ENCODE results near the gene ITGB6.

The ITGB6 gene, protein sequence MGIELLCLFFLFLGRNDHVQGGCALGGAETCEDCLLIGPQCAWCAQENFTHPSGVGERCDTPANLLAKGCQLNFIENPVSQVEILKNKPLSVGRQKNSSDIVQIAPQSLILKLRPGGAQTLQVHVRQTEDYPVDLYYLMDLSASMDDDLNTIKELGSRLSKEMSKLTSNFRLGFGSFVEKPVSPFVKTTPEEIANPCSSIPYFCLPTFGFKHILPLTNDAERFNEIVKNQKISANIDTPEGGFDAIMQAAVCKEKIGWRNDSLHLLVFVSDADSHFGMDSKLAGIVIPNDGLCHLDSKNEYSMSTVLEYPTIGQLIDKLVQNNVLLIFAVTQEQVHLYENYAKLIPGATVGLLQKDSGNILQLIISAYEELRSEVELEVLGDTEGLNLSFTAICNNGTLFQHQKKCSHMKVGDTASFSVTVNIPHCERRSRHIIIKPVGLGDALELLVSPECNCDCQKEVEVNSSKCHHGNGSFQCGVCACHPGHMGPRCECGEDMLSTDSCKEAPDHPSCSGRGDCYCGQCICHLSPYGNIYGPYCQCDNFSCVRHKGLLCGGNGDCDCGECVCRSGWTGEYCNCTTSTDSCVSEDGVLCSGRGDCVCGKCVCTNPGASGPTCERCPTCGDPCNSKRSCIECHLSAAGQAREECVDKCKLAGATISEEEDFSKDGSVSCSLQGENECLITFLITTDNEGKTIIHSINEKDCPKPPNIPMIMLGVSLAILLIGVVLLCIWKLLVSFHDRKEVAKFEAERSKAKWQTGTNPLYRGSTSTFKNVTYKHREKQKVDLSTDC

DNA sequence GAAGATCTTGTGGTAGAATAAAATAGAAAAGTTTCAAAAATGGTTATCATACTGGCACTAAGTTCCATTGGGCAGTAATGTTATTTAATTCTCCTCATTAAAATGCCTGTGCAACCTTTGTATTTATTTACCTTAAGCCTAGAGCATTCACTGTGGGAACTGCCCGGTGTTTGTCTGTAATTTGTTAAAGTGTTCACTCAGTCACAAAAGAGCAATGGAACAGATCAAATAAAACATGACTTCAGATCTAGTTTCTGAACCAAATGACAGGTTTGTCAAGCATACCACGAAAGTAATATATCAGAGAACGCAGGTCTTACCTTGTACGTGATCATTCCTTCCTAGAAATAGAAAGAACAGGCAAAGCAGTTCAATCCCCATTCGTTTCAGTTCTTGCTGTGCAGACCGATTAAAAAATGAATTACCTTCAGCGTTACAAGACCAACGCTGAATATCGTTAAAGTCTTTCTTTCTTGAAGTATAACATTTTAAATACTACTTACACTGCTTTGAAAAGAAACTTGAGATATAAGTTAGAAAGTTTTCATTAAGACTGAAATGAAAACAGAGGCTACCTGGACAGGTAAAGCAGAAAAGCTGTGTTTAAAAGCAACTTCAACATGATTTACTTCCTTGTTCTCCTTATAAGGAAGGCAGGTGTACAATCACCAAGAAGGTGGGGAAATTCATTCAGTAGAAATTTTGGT, at the start of gene ITGB6:
Gene ITGB6 (minus strand): TSS at position 590 of the 707 bp plus-strand sequence. CDS start 209 bp downstream, at position 381.
- Histone ChIP-seq H3K27me3 (replicated peaks) (no peaks in the 10 kb centered on the region), H3K36me3 (replicated peaks) (no peaks in the 10 kb centered on the region), H3K4me3 (ENCODE audit: low read depth, low read length) (no peak within 1 kb of the TSS), H3K27ac (no peak within 1 kb of the TSS)
- TF ChIP-seq, protein P1, sequence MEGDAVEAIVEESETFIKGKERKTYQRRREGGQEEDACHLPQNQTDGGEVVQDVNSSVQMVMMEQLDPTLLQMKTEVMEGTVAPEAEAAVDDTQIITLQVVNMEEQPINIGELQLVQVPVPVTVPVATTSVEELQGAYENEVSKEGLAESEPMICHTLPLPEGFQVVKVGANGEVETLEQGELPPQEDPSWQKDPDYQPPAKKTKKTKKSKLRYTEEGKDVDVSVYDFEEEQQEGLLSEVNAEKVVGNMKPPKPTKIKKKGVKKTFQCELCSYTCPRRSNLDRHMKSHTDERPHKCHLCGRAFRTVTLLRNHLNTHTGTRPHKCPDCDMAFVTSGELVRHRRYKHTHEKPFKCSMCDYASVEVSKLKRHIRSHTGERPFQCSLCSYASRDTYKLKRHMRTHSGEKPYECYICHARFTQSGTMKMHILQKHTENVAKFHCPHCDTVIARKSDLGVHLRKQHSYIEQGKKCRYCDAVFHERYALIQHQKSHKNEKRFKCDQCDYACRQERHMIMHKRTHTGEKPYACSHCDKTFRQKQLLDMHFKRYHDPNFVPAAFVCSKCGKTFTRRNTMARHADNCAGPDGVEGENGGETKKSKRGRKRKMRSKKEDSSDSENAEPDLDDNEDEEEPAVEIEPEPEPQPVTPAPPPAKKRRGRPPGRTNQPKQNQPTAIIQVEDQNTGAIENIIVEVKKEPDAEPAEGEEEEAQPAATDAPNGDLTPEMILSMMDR (IDR thresholded peaks at IDR 0.05; ENCODE audit: low read depth, low read length, missing control alignments), result no peak
- no peak for DNase-seq
- in situ Hi-C loops (cut with HindIII; ENCODE audit: low pct_ligation_motif_present, low sequenced_read_pairs), result no loop called here

DNA sequence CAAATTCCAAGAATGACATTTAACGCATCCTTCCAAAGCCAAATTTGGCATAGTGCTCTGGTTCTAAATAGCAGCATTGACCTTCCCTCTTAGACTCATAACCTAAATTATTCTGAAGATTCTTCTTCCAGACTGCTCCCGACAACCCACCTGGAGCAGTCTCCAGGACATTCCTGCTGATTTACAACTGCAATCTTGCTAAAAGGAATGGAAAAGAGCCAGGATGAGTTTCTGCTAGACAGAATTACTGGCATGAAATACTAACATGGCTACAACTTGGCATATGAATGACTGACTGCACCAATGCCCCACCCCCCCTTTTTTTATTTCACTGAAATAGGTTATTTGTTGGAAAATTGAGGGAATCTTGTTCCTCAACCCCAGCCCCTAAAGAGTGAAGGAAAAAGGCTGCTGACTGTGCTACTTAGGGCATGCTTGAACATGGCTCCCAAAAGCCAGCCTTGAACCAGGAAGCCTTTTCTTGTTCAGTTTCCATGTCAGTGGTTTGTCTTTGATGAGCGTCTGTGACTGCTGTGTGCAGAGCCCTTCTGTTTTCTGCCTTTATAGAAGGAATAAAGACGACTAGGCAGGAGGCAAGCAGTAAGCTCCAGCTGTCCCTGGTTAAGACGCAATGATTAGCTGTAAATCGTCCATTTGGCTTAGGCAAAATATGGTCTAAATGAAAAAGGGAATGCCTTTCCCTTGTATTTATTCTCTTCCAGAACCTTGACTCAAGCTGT, 47.4 kb upstream of the ITGB6 start:
- Histone ChIP-seq H3K27ac (no peak overlapping the region), H3K27me3 (replicated peaks) (no peaks in the 10 kb centered on the region), H3K4me3 (ENCODE audit: low read depth, low read length) (no peak overlapping the region), H3K36me3 (replicated peaks) (no peaks in the 10 kb centered on the region)
- in situ Hi-C loops (cut with HindIII; ENCODE audit: low pct_ligation_motif_present, low sequenced_read_pairs), result no loop called here
- no peak for DNase-seq
- TF ChIP-seq, protein P1 (IDR thresholded peaks at IDR 0.05; ENCODE audit: low read depth, low read length, missing control alignments), result no peak

DNA sequence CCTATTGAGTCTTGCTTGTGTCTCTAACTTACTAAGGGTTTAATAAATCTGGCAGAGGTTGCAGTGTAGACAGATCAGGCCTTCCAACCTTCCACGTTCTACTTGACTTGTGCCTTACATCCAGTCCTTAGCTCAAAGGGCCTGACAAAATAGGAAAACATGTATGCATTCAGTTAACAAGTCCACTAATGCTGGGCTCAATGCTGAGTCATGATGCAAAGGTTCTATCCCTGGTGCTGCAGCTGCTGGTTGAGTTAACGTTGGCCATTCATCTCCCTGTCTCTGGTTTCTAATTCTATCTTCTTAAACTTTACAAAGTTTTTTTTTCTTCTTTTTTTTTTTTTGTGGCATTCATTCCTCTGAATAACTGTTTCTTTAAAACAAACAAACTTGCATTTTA, 46.3 kb upstream of the ITGB6 start:
- TF ChIP-seq, protein P1 (IDR thresholded peaks at IDR 0.05; ENCODE audit: low read depth, low read length, missing control alignments), result no peak
- no peaks in the 10 kb centered on the region for H3K36me3 ChIP-seq (replicated peaks)
- H3K4me3 ChIP-seq (ENCODE audit: low read depth, low read length), result no peak overlapping the region
- H3K27me3 ChIP-seq (replicated peaks), result no peaks in the 10 kb centered on the region
- in situ Hi-C loops (cut with HindIII; ENCODE audit: low pct_ligation_motif_present, low sequenced_read_pairs), result no loop called here
- DNase-seq, result no peak
- no peak overlapping the region for H3K27ac ChIP-seq

DNA sequence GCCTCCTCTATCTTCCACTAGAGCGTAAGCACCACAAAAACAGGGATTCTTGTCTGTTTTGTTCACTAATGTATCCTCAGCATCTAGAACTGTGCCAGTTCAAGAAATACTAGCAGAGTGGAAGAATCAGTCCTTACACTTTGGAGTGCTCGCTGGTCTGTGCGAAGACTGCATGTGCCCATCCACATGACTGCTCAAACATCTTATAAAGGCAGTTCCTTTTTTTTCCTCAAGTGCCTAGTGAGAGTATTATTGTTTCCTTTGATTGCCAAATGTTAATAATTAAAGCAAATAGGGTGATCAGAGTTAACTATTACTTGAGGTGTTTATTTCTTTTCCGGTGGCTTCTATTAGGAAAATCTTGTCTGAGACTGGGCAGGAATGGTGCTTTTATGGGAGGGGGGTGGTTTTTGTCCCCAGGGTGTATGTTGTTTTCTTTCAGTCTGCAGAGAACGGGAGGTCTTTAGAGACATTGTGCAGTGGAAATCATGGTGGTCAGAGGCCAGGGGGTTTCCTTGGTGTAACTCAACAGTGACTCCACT, 45.6 kb upstream of the ITGB6 start:
- TF ChIP-seq, protein P1 (IDR thresholded peaks at IDR 0.05; ENCODE audit: low read depth, low read length, missing control alignments), result no peak
- Histone ChIP-seq H3K27ac (no peak overlapping the region), H3K27me3 (replicated peaks) (no peaks in the 10 kb centered on the region), H3K4me3 (ENCODE audit: low read depth, low read length) (no peak overlapping the region), H3K36me3 (replicated peaks) (no peaks in the 10 kb centered on the region)
- DNase-seq, result no peak
- in situ Hi-C loops (cut with HindIII; ENCODE audit: low pct_ligation_motif_present, low sequenced_read_pairs), result no loop called here

DNA sequence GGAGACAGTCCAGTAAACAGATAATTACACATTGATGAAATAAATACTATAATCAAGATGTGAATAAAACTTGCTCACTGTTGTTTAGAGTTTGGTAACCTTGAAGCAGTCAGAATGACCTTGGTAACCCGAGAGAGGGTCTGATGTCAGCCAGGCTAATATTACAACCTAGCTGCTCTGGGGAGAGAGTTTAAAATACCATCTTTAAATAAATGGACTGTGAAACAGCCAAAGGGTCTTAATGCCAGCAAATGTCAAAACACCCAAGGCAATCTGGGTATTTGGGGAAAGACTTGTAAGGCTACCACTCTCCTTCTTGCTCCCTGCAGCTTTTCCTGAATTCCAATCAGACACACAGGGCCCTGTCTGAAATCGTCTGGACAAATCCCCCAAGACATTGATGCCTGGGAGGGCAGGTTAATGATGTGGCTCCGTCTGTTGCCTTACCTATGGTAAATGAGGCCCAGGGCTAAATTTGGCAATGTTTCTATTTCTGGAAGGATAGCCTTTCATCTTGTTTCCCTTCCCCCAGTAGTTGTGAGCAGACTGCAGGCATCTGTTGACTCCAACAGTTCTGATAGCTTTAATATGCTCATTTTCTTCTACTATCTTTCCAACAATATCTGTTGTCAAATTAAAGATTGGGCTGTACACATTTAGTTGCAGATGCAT, 43.0 kb upstream of the ITGB6 start:
- Histone ChIP-seq H3K36me3 (replicated peaks) (no peaks in the 10 kb centered on the region), H3K4me3 (ENCODE audit: low read depth, low read length) (no peak overlapping the region), H3K27ac (peak overlapping the region; percentile 83), H3K27me3 (replicated peaks) (no peaks in the 10 kb centered on the region)
- DNase-seq, result no peak
- in situ Hi-C loops (cut with HindIII; ENCODE audit: low pct_ligation_motif_present, low sequenced_read_pairs), result no loop called here
- TF ChIP-seq, protein P1 (IDR thresholded peaks at IDR 0.05; ENCODE audit: low read depth, low read length, missing control alignments), result no peak
